HepG2 (cell line): ENCODE measurements around the gene ULK3. TPM values are rescaled to one million over a fixed set of nuclear protein-coding genes. Genes with fewer than 3 reads are reported as not detected.
A peak's percentile ranks its signal among the peaks of the same experiment; 100 is the strongest.

Experiments used
- ATRX ChIP-seq: sonication (generic); formaldehyde crosslinking; IDR thresholded peaks from 2 replicates; pipeline ENCODE4 v1.4.0; 2020; ENCODE audit warnings: missing genetic modification reagents, borderline replicate concordance
- GMEB2 ChIP-seq: IDR thresholded peaks from 2 replicates; pipeline ENCODE4 v1.6.1; 2016; ENCODE audit warnings: missing biosample characterization, missing genetic modification reagents, low read depth
- HMG20B ChIP-seq: conservative IDR thresholded peaks from 2 replicates; pipeline ENCODE4 v1.6.1; 2016; ENCODE audit warnings: missing genetic modification reagents, missing compliant biosample characterization
- KAT7 ChIP-seq: IDR thresholded peaks from 2 replicates; pipeline ENCODE4 v1.6.1; 2018; ENCODE audit warnings: borderline replicate concordance, missing compliant biosample characterization
- MTF1 ChIP-seq: sonication (generic); formaldehyde crosslinking; IDR thresholded peaks from 2 replicates; pipeline ENCODE4 v1.5.0; 2020; ENCODE audit warnings: missing genetic modification reagents
- NR2F6 ChIP-seq, 2 experiments: IDR thresholded peaks; 2 replicates each; pipeline ENCODE4 v1.6.1; 2016; ENCODE audit warnings: antibody characterized with exemption in 1 of 2, mild to moderate bottlenecking in 1 of 2
- PHF21A ChIP-seq: sonication (generic); formaldehyde crosslinking; IDR thresholded peaks from 2 replicates; pipeline ENCODE4 v1.5.0; 2020; ENCODE audit warnings: mild to moderate bottlenecking, missing genetic modification reagents
- RAD21 ChIP-seq: fragments of 450-650 bp; formaldehyde crosslinking; IDR thresholded peaks from 2 replicates; pipeline ENCODE4 v1.5.0; 2020; ENCODE audit warnings: mild to moderate bottlenecking
- SAP130 ChIP-seq: IDR thresholded peaks from 2 replicates; pipeline ENCODE4 v1.6.1; 2016; ENCODE audit warnings: low read depth
- SMARCC2 ChIP-seq: fragments of 450-650 bp; IDR thresholded peaks from 2 replicates; pipeline ENCODE4 v1.6.1; 2017; ENCODE audit warnings: antibody characterized with exemption, mild to moderate bottlenecking
- TBX3 ChIP-seq: fragments of 450-650 bp; IDR thresholded peaks from 2 replicates; pipeline ENCODE4 v1.6.1; 2017; ENCODE audit warnings: antibody characterized with exemption, mild to moderate bottlenecking, inconsistent platforms, borderline replicate concordance
- ZFP36L2 ChIP-seq: sonication (generic); formaldehyde crosslinking; IDR thresholded peaks from 2 replicates; pipeline ENCODE4 v1.4.0; 2020; ENCODE audit warnings: missing genetic modification reagents
- ZKSCAN8 ChIP-seq: IDR thresholded peaks from 2 replicates; pipeline ENCODE4 v1.6.1; 2016; ENCODE audit warnings: borderline replicate concordance, missing genetic modification reagents, missing compliant biosample characterization
- ZNF34 ChIP-seq: sonication (generic); formaldehyde crosslinking; IDR thresholded peaks from 2 replicates; pipeline ENCODE4 v1.4.0; 2020; ENCODE audit warnings: mild to moderate bottlenecking, missing genetic modification reagents, borderline replicate concordance
- ZNF543 ChIP-seq: sonication (generic); formaldehyde crosslinking; IDR thresholded peaks from 2 replicates; pipeline ENCODE4 v1.4.0; 2020; ENCODE audit warnings: mild to moderate bottlenecking, missing genetic modification reagents
- ZNF563 ChIP-seq: sonication (generic); formaldehyde crosslinking; IDR thresholded peaks from 2 replicates; pipeline ENCODE4 v1.8.0; 2022; ENCODE audit warnings: mild to moderate bottlenecking, moderate library complexity, missing genetic modification reagents
- ZNF564 ChIP-seq: sonication (generic); formaldehyde crosslinking; IDR thresholded peaks from 2 replicates; pipeline ENCODE4 v1.8.1; 2023; ENCODE audit warnings: mild to moderate bottlenecking, missing genetic modification reagents
- ZNF570 ChIP-seq: sonication (generic); formaldehyde crosslinking; IDR thresholded peaks from 2 replicates; pipeline ENCODE4 v1.4.0; 2020; ENCODE audit warnings: mild to moderate bottlenecking, missing genetic modification reagents, borderline replicate concordance
- ZNF749 ChIP-seq: sonication (generic); formaldehyde crosslinking; IDR thresholded peaks from 2 replicates; pipeline ENCODE4 v1.8.0; 2022; ENCODE audit warnings: mild to moderate bottlenecking, missing genetic modification reagents, moderate library complexity, borderline replicate concordance
- ZNF770 ChIP-seq: sonication (generic); formaldehyde crosslinking; IDR thresholded peaks from 2 replicates; pipeline ENCODE4 v1.5.0; 2020; ENCODE audit warnings: mild to moderate bottlenecking, missing genetic modification reagents
- ZNF777 ChIP-seq: sonication (generic); formaldehyde crosslinking; IDR thresholded peaks from 2 replicates; pipeline ENCODE4 v1.4.0; 2020; ENCODE audit warnings: missing genetic modification reagents
- ZNF816 ChIP-seq: sonication (generic); formaldehyde crosslinking; IDR thresholded peaks from 2 replicates; pipeline ENCODE4 v1.8.0; 2022; ENCODE audit warnings: missing genetic modification reagents, mild to moderate bottlenecking, borderline replicate concordance
- ZNF878 ChIP-seq: sonication (generic); formaldehyde crosslinking; IDR thresholded peaks from 2 replicates; pipeline ENCODE4 v1.8.1; 2023; ENCODE audit warnings: mild to moderate bottlenecking, missing genetic modification reagents, moderate library complexity
- polyA plus RNA-seq, 8 experiments: library from polyadenylated mRNA; depleted of rRNA in 3 of 8; stranded (reverse) in 7 of 8; unstranded in 1 of 8; fragments of >200 nt; fragmentation: Illumina TruSeq in 4 of 8; extraction: Trizol in 4 of 8; gene quantifications; 2 replicates each; pipeline versions ENCODE4 v1.2.1 to v1.2.3, GENCODE V29; 2011 to 2016; ENCODE audit warnings: low read depth in 4 of 8, missing spikeins in 1 of 8, mixed read lengths in 1 of 8; ENCODE audit not compliant: insufficient read depth in 1 of 8
- total RNA-seq, 5 experiments: library from RNA; depleted of rRNA; stranded (reverse); fragments of >200 nt; fragmentation: Illumina TruSeq; extraction: Trizol; gene quantifications; 2 replicates each; pipeline ENCODE4 v1.2.3, GENCODE V29; 2016; ENCODE audit warnings: low read depth in 1 of 5
- TF ChIP-seq, protein P1 (sequence below): sonication (generic); formaldehyde crosslinking; IDR thresholded peaks from 2 replicates; pipeline ENCODE4 v1.5.0; 2020; ENCODE audit warnings: missing genetic modification reagents, mild to moderate bottlenecking, borderline replicate concordance

ULK3 gene
- total and polyA plus RNA-seq, 2 of the 13 experiments (the other 11 are each of a cell fraction or from before 2014, with no cell fraction given), result 15.2 to 23.7 TPM

DNA sequence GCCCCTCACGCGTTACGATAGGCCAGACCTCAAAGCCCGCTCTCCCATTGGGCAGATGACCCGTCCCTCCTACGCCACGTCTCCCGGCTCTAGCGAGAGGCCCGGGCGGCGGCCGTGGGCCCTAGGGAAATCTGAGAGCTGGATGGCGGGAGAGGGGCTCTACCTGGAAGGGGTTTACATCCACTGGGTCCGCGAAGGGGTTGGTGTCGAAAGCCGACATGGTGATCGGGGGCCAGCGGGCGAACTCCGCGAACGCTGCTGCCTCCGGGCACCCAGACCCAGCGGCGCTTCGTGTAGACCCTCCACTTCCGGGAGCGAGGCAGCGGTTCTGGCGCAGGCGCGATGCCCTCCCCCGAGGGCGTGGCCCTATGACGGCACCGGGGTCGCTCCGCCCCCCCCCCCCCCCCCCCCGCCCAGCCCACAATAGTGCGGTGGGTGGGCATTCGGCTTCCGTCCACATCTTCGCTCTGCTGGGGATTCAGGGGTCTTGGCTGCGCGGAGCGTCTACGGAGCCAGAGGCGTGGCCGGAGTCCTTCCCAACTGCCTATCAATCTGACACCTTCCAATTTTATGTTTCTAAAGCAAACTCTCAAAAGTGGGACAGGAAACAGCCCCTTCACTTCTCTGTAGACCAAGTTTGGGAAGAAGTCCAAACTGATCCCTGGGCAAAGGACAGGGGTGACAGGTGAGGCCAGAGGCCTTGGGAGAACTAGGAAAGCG lies 30.2 kb upstream of the ULK3 start, which contains the start of gene SCAMP2 (continued):
- TF ChIP-seq, protein P1, sequence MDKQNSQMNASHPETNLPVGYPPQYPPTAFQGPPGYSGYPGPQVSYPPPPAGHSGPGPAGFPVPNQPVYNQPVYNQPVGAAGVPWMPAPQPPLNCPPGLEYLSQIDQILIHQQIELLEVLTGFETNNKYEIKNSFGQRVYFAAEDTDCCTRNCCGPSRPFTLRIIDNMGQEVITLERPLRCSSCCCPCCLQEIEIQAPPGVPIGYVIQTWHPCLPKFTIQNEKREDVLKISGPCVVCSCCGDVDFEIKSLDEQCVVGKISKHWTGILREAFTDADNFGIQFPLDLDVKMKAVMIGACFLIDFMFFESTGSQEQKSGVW (CRISPR knock-in tag), result no peak
- no peak for TF ChIP-seq ZNF563 (CRISPR knock-in tag)
- TF ChIP-seq SMARCC2, result no peak
- TF ChIP-seq ZNF777 (CRISPR knock-in tag), result no peak
- TF ChIP-seq ZFP36L2 (CRISPR knock-in tag), result 0 out of 2 replicates have a peak, but pooled peaks have one; percentile 57
- no peak for TF ChIP-seq KAT7 (CRISPR knock-in tag)
- TF ChIP-seq ZNF564, result no peak
- no peak for TF ChIP-seq ZNF34 (CRISPR knock-in tag)
- no peak for TF ChIP-seq GMEB2 (CRISPR knock-in tag)
- TF ChIP-seq ZNF543 (CRISPR knock-in tag), result no peak
- no peak for TF ChIP-seq NR2F6 (IDR thresholded peaks at IDR 0.05)
- TF ChIP-seq NR2F6 (CRISPR knock-in tag; IDR thresholded peaks at IDR 0.05), result no peak
- no peak for TF ChIP-seq ZNF749 (CRISPR knock-in tag)
- TF ChIP-seq HMG20B (CRISPR knock-in tag), result no peak
- TF ChIP-seq SAP130, result peak; percentile 91
- TF ChIP-seq ZNF770, result no peak
- no peak for TF ChIP-seq ZNF570 (CRISPR knock-in tag)
- TF ChIP-seq PHF21A (CRISPR knock-in tag), result no peak
- TF ChIP-seq ZKSCAN8 (CRISPR knock-in tag), result peak; percentile 58; the same call in 1 of the 2 replicates
- no peak for TF ChIP-seq ZNF878 (CRISPR knock-in tag)
- peak; percentile 27; the same call in 1 of the 2 replicates for TF ChIP-seq RAD21 (CRISPR knock-in tag)
- TF ChIP-seq TBX3, result peak; percentile 64; the same call in 1 of the 2 replicates
- TF ChIP-seq ZNF816 (CRISPR knock-in tag), result no peak
- TF ChIP-seq MTF1, result no peak
- no peak for TF ChIP-seq ATRX (CRISPR knock-in tag)
